ENCODE data around the gene PDGFA.
A peak's percentile ranks its signal among the peaks of the same experiment; 100 is the strongest.

PDGFA gene

GRCh38 chr7:471191-471865 is 48.3 kb downstream of the PDGFA start:
- no peak for TF ChIP-seq JUND (IDR thresholded peaks at IDR 0.05; ENCODE audit: low read depth)
- in situ Hi-C loops (cut with HindIII; ENCODE audit: low pct_unique_long_range_greater_than_20kb, low sequenced_read_pairs), result no loop called here
- no peak for DNase-seq (ENCODE audit: low read depth in 1 of 2, low spot score in 1 of 2)

- no peak for TF ChIP-seq JUND (IDR thresholded peaks at IDR 0.05; ENCODE audit: low read depth)
- in situ Hi-C loops (cut with HindIII; ENCODE audit: low pct_unique_long_range_greater_than_20kb, low sequenced_read_pairs), result no loop called here
- no peak for DNase-seq (ENCODE audit: low read depth in 1 of 2, low spot score in 1 of 2)
Measured at GRCh38 chr7:469563-469961, 50.1 kb downstream of the PDGFA start.

GRCh38 chr7:468681-469562 is 50.7 kb downstream of the PDGFA start:
- TF ChIP-seq JUND (IDR thresholded peaks at IDR 0.05; ENCODE audit: low read depth), result no peak
- DNase-seq (ENCODE audit: low read depth in 1 of 2, low spot score in 1 of 2), result no peak
- in situ Hi-C loops (cut with HindIII; ENCODE audit: low pct_unique_long_range_greater_than_20kb, low sequenced_read_pairs), result no loop called here

- no peak for TF ChIP-seq JUND (IDR thresholded peaks at IDR 0.05; ENCODE audit: low read depth)
- no peak for DNase-seq (ENCODE audit: low read depth in 1 of 2, low spot score in 1 of 2)
- in situ Hi-C loops (cut with HindIII; ENCODE audit: low pct_unique_long_range_greater_than_20kb, low sequenced_read_pairs), result no loop called here
Measured at GRCh38 chr7:467856-468545, 51.6 kb downstream of the PDGFA start.

- in situ Hi-C loops (cut with HindIII; ENCODE audit: low pct_unique_long_range_greater_than_20kb, low sequenced_read_pairs), result no loop called here
- no peak for TF ChIP-seq JUND (IDR thresholded peaks at IDR 0.05; ENCODE audit: low read depth)
- no peak for DNase-seq (ENCODE audit: low read depth in 1 of 2, low spot score in 1 of 2)
Measured at GRCh38 chr7:467393-467828, 52.2 kb downstream of the PDGFA start.

GRCh38 chr7:466465-467191 is 53.0 kb downstream of the PDGFA start:
- in situ Hi-C loops (cut with HindIII; ENCODE audit: low pct_unique_long_range_greater_than_20kb, low sequenced_read_pairs), result no loop called here
- no peak for TF ChIP-seq JUND (IDR thresholded peaks at IDR 0.05; ENCODE audit: low read depth)
- DNase-seq (ENCODE audit: low read depth in 1 of 2, low spot score in 1 of 2), result no peak

- DNase-seq (ENCODE audit: low read depth in 1 of 2, low spot score in 1 of 2), result peak in 1 of 2 experiments; percentile 40
- in situ Hi-C loops (cut with HindIII; ENCODE audit: low pct_unique_long_range_greater_than_20kb, low sequenced_read_pairs), result no loop called here
- TF ChIP-seq JUND (IDR thresholded peaks at IDR 0.05; ENCODE audit: low read depth), result no peak
Measured at GRCh38 chr7:465710-466400, 53.8 kb downstream of the PDGFA start.

GRCh38 chr7:464454-465401 is 54.9 kb downstream of the PDGFA start:
- in situ Hi-C loops (cut with HindIII; ENCODE audit: low pct_unique_long_range_greater_than_20kb, low sequenced_read_pairs), result no loop called here
- no peak for DNase-seq (ENCODE audit: low read depth in 1 of 2, low spot score in 1 of 2)
- no peak for TF ChIP-seq JUND (IDR thresholded peaks at IDR 0.05; ENCODE audit: low read depth)

- TF ChIP-seq JUND (IDR thresholded peaks at IDR 0.05; ENCODE audit: low read depth), result no peak
- in situ Hi-C loops (cut with HindIII; ENCODE audit: low pct_unique_long_range_greater_than_20kb, low sequenced_read_pairs), result no loop called here
- no peak for DNase-seq (ENCODE audit: low read depth in 1 of 2, low spot score in 1 of 2)
Measured at GRCh38 chr7:463817-464453, 55.7 kb downstream of the PDGFA start.

- no peak for DNase-seq (ENCODE audit: low read depth in 1 of 2, low spot score in 1 of 2)
- in situ Hi-C loops (cut with HindIII; ENCODE audit: low pct_unique_long_range_greater_than_20kb, low sequenced_read_pairs), result no loop called here
- no peak for TF ChIP-seq JUND (IDR thresholded peaks at IDR 0.05; ENCODE audit: low read depth)
Measured at GRCh38 chr7:463362-463781, 56.3 kb downstream of the PDGFA start.
